Neutrophil (primary cell): ENCODE measurements around the gene C14orf119.

Experiments
- H3K27ac ChIP-seq: fragments of 200-600 bp; sonication (generic); 2 replicates; pipeline ENCODE4 v1.5.1; 2016; ENCODE audit warnings: mild to moderate bottlenecking, moderate library complexity
- H3K27me3 ChIP-seq: fragments of 200-600 bp; sonication (generic); 2 replicates; pipeline ENCODE4 v1.6.0; 2016; ENCODE audit warnings: mild to moderate bottlenecking
- H3K36me3 ChIP-seq: fragments of 200-600 bp; sonication (generic); 2 replicates; pipeline ENCODE4 v1.5.1; 2017
- H3K4me1 ChIP-seq, 2 experiments: fragments of 200-600 bp in 1 of 2; sonication (generic) in 1 of 2; 1 replicate in 1 of 2; 2 replicates in 1 of 2; pipeline versions ENCODE4 v1.5.1 to v1.6.1; 2013 to 2016; ENCODE audit warnings: low read depth in 1 of 2, low read length in 1 of 2, mild to moderate bottlenecking in 1 of 2, moderate library complexity in 1 of 2; ENCODE audit not compliant: control insufficient read depth in 1 of 2, insufficient read depth in 1 of 2
- H3K4me3 ChIP-seq, 2 experiments: fragments of 200-600 bp in 1 of 2; sonication (generic) in 1 of 2; 1 replicate in 1 of 2; 2 replicates in 1 of 2; pipeline ENCODE4 v1.5.1; 2013 to 2016; ENCODE audit warnings: low read depth in 1 of 2, low read length in 1 of 2, mild to moderate bottlenecking in 1 of 2, moderate library complexity in 1 of 2
- H3K9me3 ChIP-seq: fragments of 200-600 bp; sonication (generic); 2 replicates; pipeline ENCODE4 v1.5.1; 2016
- CTCF ChIP-seq: fragments of 200-600 bp; sonication (generic); IDR thresholded peaks from 2 replicates; pipeline ENCODE4 v1.5.1; 2016; ENCODE audit warnings: antibody characterized with exemption

Gene C14orf119

DNA sequence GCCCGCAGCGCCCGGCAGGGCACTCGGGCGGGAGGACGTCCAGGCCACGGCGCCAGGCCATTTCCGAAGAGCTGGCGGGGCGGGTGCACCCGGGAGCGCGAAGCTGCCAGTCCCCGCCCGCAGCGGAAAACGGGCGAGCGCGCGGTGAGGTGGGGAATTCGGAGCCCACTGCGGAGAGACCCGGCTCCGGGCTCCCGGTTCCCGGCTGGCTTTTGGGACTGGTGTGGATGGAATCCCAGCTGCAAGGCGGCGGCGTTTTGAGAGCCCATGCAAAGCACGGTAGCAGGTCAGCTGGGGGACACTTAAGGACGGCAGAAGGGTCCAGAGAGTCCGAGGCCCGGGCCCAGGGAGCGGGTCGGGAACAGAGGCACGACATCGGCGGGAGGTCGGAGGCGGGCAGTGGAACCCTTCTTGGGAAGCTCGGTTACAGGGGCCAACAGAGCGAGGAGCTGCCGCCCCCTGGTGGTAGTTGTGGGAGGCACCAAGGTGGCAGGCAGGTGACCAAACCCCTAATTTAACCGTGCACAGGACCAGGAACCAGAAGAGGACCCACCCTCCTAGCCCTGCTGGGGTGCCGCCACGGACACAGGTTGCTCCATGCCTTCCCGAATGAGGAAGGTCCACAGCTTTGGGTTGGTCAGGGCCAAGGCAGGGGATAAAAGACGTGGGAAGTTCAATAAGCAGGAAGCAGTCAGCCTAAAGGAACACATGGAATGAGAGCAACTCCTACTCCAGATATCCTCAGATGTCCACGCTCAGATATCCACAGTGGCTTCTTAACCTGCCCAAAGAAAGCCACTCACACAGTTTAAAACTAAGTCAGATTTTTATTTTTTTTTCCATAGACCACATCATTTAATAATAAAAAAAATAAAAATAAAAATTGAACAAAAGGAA lies 37.3 kb upstream of the C14orf119 start:
- peaks cover 20 to 22% of the 10 kb centered on the region in 2 experiments for H3K4me1 ChIP-seq
- peaks cover 45% of the 10 kb centered on the region for H3K36me3 ChIP-seq

GRCh38 chr14:23058654-23059504 lies 36.4 kb upstream of the C14orf119 start:
- peaks cover 53% of the 10 kb centered on the region for H3K36me3 ChIP-seq
- no peak overlapping the region for H3K4me3 ChIP-seq
- H3K27me3 ChIP-seq = peaks cover 13% of the 10 kb centered on the region
- peak overlapping the region; percentile 18 for H3K27ac ChIP-seq
- no peak for TF ChIP-seq CTCF
- no peaks in the 10 kb centered on the region for H3K9me3 ChIP-seq
- H3K4me1 ChIP-seq = peaks cover 20 to 22% of the 10 kb centered on the region in 2 experiments

More for the DNA sequence above, 37.3 kb upstream of the C14orf119 start:
- Histone ChIP-seq H3K27me3 (peaks cover 13% of the 10 kb centered on the region), H3K4me3 (peak overlapping the region; percentile 71 to 84), H3K9me3 (no peaks in the 10 kb centered on the region), H3K27ac (no peak overlapping the region)
- TF ChIP-seq CTCF = peak; percentile 93

GRCh38 chr14:23060536-23061260 lies 34.6 kb upstream of the C14orf119 start:
- TF ChIP-seq CTCF = no peak
- H3K27ac ChIP-seq = no peak overlapping the region
- peaks cover 70% of the 10 kb centered on the region for H3K36me3 ChIP-seq
- no peaks in the 10 kb centered on the region for H3K9me3 ChIP-seq
- H3K4me1 ChIP-seq = peaks cover 20 to 22% of the 10 kb centered on the region in 2 experiments
- H3K27me3 ChIP-seq = peaks cover 13% of the 10 kb centered on the region
- H3K4me3 ChIP-seq = no peak overlapping the region

DNA sequence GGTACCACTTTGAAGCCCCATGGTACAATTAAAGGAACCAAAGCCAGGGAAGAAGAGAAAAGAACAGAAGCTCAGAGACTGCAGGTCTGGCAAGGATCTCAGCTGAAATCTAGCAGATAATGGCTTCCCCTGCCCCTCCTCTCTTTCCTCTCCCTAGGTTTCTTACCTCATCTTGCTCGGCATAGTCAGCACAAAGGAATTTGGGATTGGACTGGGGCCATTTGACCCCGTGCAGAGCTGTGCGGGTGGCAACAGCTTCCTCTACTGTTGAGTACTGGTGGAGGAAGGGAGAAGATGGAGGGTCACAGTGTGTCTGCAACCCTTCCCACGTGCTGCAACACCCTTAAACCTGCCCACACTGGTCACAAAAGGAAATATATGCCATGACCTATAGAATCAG lies 33.3 kb upstream of the C14orf119 start:
- H3K36me3 ChIP-seq = peaks cover 83% of the 10 kb centered on the region
- no peak for TF ChIP-seq CTCF
- H3K27ac ChIP-seq = no peak overlapping the region
- peaks cover 11 to 12% of the 10 kb centered on the region in 2 experiments for H3K4me1 ChIP-seq
- peaks cover 4% of the 10 kb centered on the region for H3K27me3 ChIP-seq
- H3K9me3 ChIP-seq = no peaks in the 10 kb centered on the region
- H3K4me3 ChIP-seq = no peak overlapping the region

DNA sequence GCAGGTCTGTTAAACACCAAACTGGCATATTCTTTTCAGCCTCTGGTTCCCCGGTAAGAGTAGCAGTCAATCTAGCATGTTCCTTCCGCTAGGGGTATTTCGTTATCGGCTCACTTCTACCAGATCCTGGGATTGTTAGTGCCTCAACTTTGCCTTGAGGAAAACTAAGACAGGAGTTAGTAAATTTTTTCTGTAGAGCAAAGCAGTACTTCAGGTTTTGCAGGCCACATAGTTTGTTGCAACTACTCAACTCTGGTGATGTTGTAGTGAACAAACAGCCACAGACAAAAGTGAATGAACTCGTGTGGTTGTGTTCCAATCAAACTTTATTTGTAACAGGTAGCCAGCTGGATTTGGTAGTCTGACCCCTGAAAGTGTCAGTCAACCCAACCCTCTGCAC lies 31.7 kb upstream of the C14orf119 start:
- TF ChIP-seq CTCF = no peak
- Histone ChIP-seq H3K4me3 (no peak overlapping the region), H3K9me3 (no peaks in the 10 kb centered on the region), H3K36me3 (peaks cover 98% of the 10 kb centered on the region), H3K4me1 (peaks cover 2 to 10% of the 10 kb centered on the region in 2 experiments), H3K27me3 (no peaks in the 10 kb centered on the region), H3K27ac (no peak overlapping the region)
